H9 (cell line): ENCODE data around the gene UBE2E1. TPM values are rescaled to one million over a fixed set of nuclear protein-coding genes. Genes with fewer than 3 reads are reported as not detected.

Experiments
- DNase-seq: peaks from one replicate; pipeline ENCODE4 v3.0.0-alpha.2; 2017
- H2AFZ ChIP-seq: one replicate; pipeline ENCODE4 v1.6.1; 2013; ENCODE audit warnings: mild to moderate bottlenecking, low read length, control low read depth, moderate library complexity
- H2AK5ac ChIP-seq: 2 replicates; pipeline ENCODE4 v1.6.1; 2013; ENCODE audit warnings: low read length, control low read depth, mixed read lengths; ENCODE audit not compliant: insufficient read length
- H2BK120ac ChIP-seq: one replicate; pipeline ENCODE4 v1.6.1; 2013; ENCODE audit warnings: low read depth, mild to moderate bottlenecking, low read length, control low read depth, inconsistent platforms; ENCODE audit not compliant: poor library complexity, severe bottlenecking
- H2BK12ac ChIP-seq: 2 replicates; pipeline ENCODE4 v1.6.1; 2013; ENCODE audit warnings: low read length, control low read depth, mixed read lengths, low read depth; ENCODE audit not compliant: insufficient read length
- H2BK15ac ChIP-seq: 2 replicates; pipeline ENCODE4 v1.6.1; 2013; ENCODE audit warnings: low read depth, low read length, control low read depth
- H2BK20ac ChIP-seq: one replicate; pipeline ENCODE4 v1.6.1; 2013; ENCODE audit warnings: low read depth, mild to moderate bottlenecking, low read length, control low read depth, inconsistent platforms; ENCODE audit not compliant: poor library complexity, severe bottlenecking
- H2BK5ac ChIP-seq: 2 replicates; pipeline ENCODE4 v1.6.1; 2013; ENCODE audit warnings: low read length, control low read depth, mixed read lengths; ENCODE audit not compliant: insufficient read length
- H3K14ac ChIP-seq: 2 replicates; pipeline ENCODE4 v1.6.1; 2013; ENCODE audit warnings: low read length, control low read depth; ENCODE audit not compliant: insufficient read depth
- H3K18ac ChIP-seq: 2 replicates; pipeline ENCODE4 v1.6.1; 2013; ENCODE audit warnings: low read depth, mild to moderate bottlenecking, mixed read lengths, low read length, control low read depth; ENCODE audit not compliant: insufficient read length
- H3K23ac ChIP-seq: 2 replicates; pipeline ENCODE4 v1.6.1; 2013; ENCODE audit warnings: low read length, control low read depth, mixed read lengths, low read depth; ENCODE audit not compliant: insufficient read length
- H3K23me2 ChIP-seq: 2 replicates; pipeline ENCODE4 v1.6.1; 2013; ENCODE audit warnings: low read depth, mild to moderate bottlenecking, mixed read lengths, low read length, control low read depth; ENCODE audit not compliant: insufficient read length, poor library complexity, severe bottlenecking
- H3K27ac ChIP-seq: 2 replicates; pipeline ENCODE4 v1.5.1; 2013; ENCODE audit warnings: low read length, control low read depth, mixed read lengths, low read depth; ENCODE audit not compliant: insufficient read length
- H3K27me3 ChIP-seq: 2 replicates; pipeline ENCODE4 v1.6.1; 2013; ENCODE audit warnings: low read length, control low read depth, inconsistent platforms; ENCODE audit not compliant: insufficient read depth
- H3K4ac ChIP-seq: 2 replicates; pipeline ENCODE4 v1.6.1; 2013; ENCODE audit warnings: low read depth, mild to moderate bottlenecking, control low read depth, inconsistent platforms, low read length, moderate library complexity
- H3K4me1 ChIP-seq: 2 replicates; pipeline ENCODE4 v1.6.1; 2013; ENCODE audit warnings: low read length, control low read depth, inconsistent platforms; ENCODE audit not compliant: insufficient read depth
- H3K4me2 ChIP-seq: 2 replicates; pipeline ENCODE4 v1.6.1; 2013; ENCODE audit warnings: low read length, control low read depth, mixed read lengths; ENCODE audit not compliant: insufficient read length, insufficient read depth
- H3K56ac ChIP-seq: 2 replicates; pipeline ENCODE4 v1.6.1; 2013; ENCODE audit warnings: low read depth, mild to moderate bottlenecking, mixed read lengths, low read length, control low read depth; ENCODE audit not compliant: insufficient read length
- H3K79me1 ChIP-seq: 2 replicates; pipeline ENCODE4 v1.6.1; 2013; ENCODE audit warnings: low read depth, mild to moderate bottlenecking, moderate library complexity, low read length, control low read depth, inconsistent platforms; ENCODE audit not compliant: insufficient read depth, poor library complexity, severe bottlenecking
- H3K79me2 ChIP-seq: 2 replicates; pipeline ENCODE4 v1.6.1; 2013; ENCODE audit warnings: low read length, control low read depth, inconsistent platforms; ENCODE audit not compliant: insufficient read depth
- H3K9ac ChIP-seq: 2 replicates; pipeline ENCODE4 v1.6.1; 2013; ENCODE audit warnings: low read length, control low read depth, mixed read lengths; ENCODE audit not compliant: insufficient read length; ENCODE audit errors: extremely low read depth
- H3K9me3 ChIP-seq: one replicate; pipeline ENCODE4 v1.6.1; 2013; ENCODE audit warnings: low read depth, low read length, inconsistent platforms; ENCODE audit not compliant: control insufficient read depth
- H3T11ph ChIP-seq: one replicate; pipeline ENCODE4 v1.6.1; 2013; ENCODE audit warnings: mild to moderate bottlenecking, low read length, control low read depth, inconsistent platforms
- H4K20me1 ChIP-seq: one replicate; pipeline ENCODE4 v1.6.1; 2013; ENCODE audit not compliant: control insufficient read depth, insufficient read length, insufficient read depth
- H4K5ac ChIP-seq: 2 replicates; pipeline ENCODE4 v1.6.1; 2013; ENCODE audit warnings: low read depth, mild to moderate bottlenecking, mixed read lengths, low read length, control low read depth; ENCODE audit not compliant: insufficient read length
- H4K8ac ChIP-seq: replicated peaks from 2 replicates; pipeline ENCODE4 v1.6.1; 2013; ENCODE audit warnings: low read length, control low read depth, mixed read lengths, low read depth; ENCODE audit not compliant: insufficient read length
- H4K91ac ChIP-seq: 2 replicates; pipeline ENCODE4 v1.6.1; 2013; ENCODE audit warnings: low read depth, mild to moderate bottlenecking, moderate library complexity, mixed read lengths, low read length, control low read depth; ENCODE audit not compliant: insufficient read length
- H3K27ac Mint-ChIP-seq, 3 experiments: 2 replicates in 2 of 3; 3 replicates in 1 of 3; pipeline ENCODE4 v1.8.0; 2020 to 2021; ENCODE audit warnings: mixed read lengths in 3 of 3, mild to moderate bottlenecking in 1 of 3, moderate library complexity in 1 of 3
- H3K27me3 Mint-ChIP-seq: 2 replicates; pipeline ENCODE4 v1.8.0; 2021; ENCODE audit warnings: low read depth, mild to moderate bottlenecking, moderate library complexity, mixed read lengths
- H3K36me3 Mint-ChIP-seq, 3 experiments: 2 replicates in 2 of 3; 3 replicates in 1 of 3; pipeline ENCODE4 v1.8.0; 2020 to 2021; ENCODE audit warnings: low read depth in 3 of 3, mixed read lengths in 3 of 3; ENCODE audit not compliant: insufficient read depth in 1 of 3
- H3K4me1 Mint-ChIP-seq, 2 experiments: 2 replicates each; pipeline ENCODE4 v1.8.0; 2020; ENCODE audit warnings: mixed read lengths in 2 of 2
- H3K4me3 Mint-ChIP-seq, 2 experiments: 2 replicates in 1 of 2; 3 replicates in 1 of 2; pipeline ENCODE4 v1.8.0; 2020 to 2021; ENCODE audit warnings: mild to moderate bottlenecking in 2 of 2, mixed read lengths in 2 of 2, moderate library complexity in 1 of 2
- H3K9me3 Mint-ChIP-seq, 2 experiments: 2 replicates in 1 of 2; 3 replicates in 1 of 2; pipeline ENCODE4 v1.8.0; 2020; ENCODE audit warnings: mild to moderate bottlenecking in 2 of 2, mixed read lengths in 2 of 2, moderate library complexity in 1 of 2
- WGBS: extraction: QIAGEN DNeasy Blood & Tissue Kit; methylation state at CpG from one replicate; pipeline ENCODE4 v1.1.7; 2013; ENCODE audit warnings: missing lambda C conversion rate, low lambda C conversion rate, mixed read lengths; ENCODE audit not compliant: insufficient read length; ENCODE audit errors: extremely low coverage; 5-methylcytosine and 5-hydroxymethylcytosine counted together
- total RNA-seq: library from RNA; stranded (reverse); gene quantifications from 2 replicates; pipeline ENCODE4 v1.2.1, GENCODE V29; 2021
- TF ChIP-seq, protein P1 (sequence below): fragments of 200-600 bp; sonication (generic); conservative IDR thresholded peaks from 3 replicates; pipeline ENCODE4 v1.8.0; 2021; ENCODE audit warnings: antibody characterized with exemption, mild to moderate bottlenecking

Gene UBE2E1
- total RNA-seq, 1 experiment from 2014 or later: 142 TPM

- Histone ChIP-seq H3K4ac (no peak overlapping the region), H2AK5ac (no peak overlapping the region), H3K23me2 (no peaks in the 10 kb centered on the region), H3K4me2 (no peak overlapping the region), H2AFZ (no peak overlapping the region), H3K27me3 (no peaks in the 10 kb centered on the region), H3K23ac (no peak overlapping the region), H3K79me2 (peaks cover 3% of the 10 kb centered on the region; the same call in 1 of the 2 replicates), H2BK12ac (no peak overlapping the region), H2BK15ac (no peak overlapping the region), H3K4me1 (peaks cover 12% of the 10 kb centered on the region; the same call in 1 of the 2 replicates), H4K20me1 (no peaks in the 10 kb centered on the region), H2BK20ac (no peak overlapping the region), H3K27ac (no peak overlapping the region), H4K5ac (no peak overlapping the region), H3K56ac (no peak overlapping the region), H3K9ac (no peak overlapping the region), H3K9me3 (no peaks in the 10 kb centered on the region), H3K79me1 (peaks cover 5% of the 10 kb centered on the region), H4K91ac (no peak overlapping the region), H2BK5ac (no peak overlapping the region), H2BK120ac (no peak overlapping the region), H4K8ac (no peak overlapping the region), H3T11ph (no peak overlapping the region), H3K18ac (no peak overlapping the region), H3K14ac (no peak overlapping the region)
- Mint-ChIP-seq H3K27me3 (no peaks in the 10 kb centered on the region), H3K4me3 (peak overlapping the region in 1 of 2 experiments; percentile 9; a peak in 1 of 5 replicates), H3K4me1 (peaks cover 33 to 43% of the 10 kb centered on the region in 2 experiments), H3K9me3 (0 out of 5 replicates have a peak, but pooled peaks cover 0 to 4% of the 10 kb centered on the region in 2 experiments), H3K36me3 (peaks cover 9 to 22% (median 17%) of the 10 kb centered on the region in 3 experiments), H3K27ac (peak overlapping the region; percentile 71 to 94 (median 82))
- TF ChIP-seq, protein P1, sequence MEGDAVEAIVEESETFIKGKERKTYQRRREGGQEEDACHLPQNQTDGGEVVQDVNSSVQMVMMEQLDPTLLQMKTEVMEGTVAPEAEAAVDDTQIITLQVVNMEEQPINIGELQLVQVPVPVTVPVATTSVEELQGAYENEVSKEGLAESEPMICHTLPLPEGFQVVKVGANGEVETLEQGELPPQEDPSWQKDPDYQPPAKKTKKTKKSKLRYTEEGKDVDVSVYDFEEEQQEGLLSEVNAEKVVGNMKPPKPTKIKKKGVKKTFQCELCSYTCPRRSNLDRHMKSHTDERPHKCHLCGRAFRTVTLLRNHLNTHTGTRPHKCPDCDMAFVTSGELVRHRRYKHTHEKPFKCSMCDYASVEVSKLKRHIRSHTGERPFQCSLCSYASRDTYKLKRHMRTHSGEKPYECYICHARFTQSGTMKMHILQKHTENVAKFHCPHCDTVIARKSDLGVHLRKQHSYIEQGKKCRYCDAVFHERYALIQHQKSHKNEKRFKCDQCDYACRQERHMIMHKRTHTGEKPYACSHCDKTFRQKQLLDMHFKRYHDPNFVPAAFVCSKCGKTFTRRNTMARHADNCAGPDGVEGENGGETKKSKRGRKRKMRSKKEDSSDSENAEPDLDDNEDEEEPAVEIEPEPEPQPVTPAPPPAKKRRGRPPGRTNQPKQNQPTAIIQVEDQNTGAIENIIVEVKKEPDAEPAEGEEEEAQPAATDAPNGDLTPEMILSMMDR: no peak
- DNase-seq: peak; percentile 60
- WGBS: no CpG with 5 or more reads among the region's 6 CpGs
Measured at GRCh38 chr3:23865595-23866396, 60.0 kb downstream of the UBE2E1 start.
